Esophagus squamous epithelium (tissue), 5 donors: ENCODE data around the gene NOL4L. TPM values are rescaled to one million over a fixed set of nuclear protein-coding genes. Genes with fewer than 3 reads are reported as not detected.

ENCODE experiments used
- DNase-seq: peaks from one replicate; lab custom pipeline; 2025; lab: John Stamatoyannopoulos, UW
- H3K27ac ChIP-seq, 4 donors: fragments of 200-600 bp; sonication (generic); one replicate each; pipeline ENCODE4 v1.5.1; 2016 to 2019; ENCODE audit warnings: mild to moderate bottlenecking in 1 of 4
- H3K27me3 ChIP-seq, 4 donors: fragments of 200-600 bp; sonication (generic); 1 replicate in 3 of 4; 2 replicates in 1 of 4; pipeline versions ENCODE4 v1.5.1 to v1.6.0; 2017 to 2021; ENCODE audit warnings: antibody characterized with exemption in 1 of 4
- H3K36me3 ChIP-seq, 3 donors: fragments of 200-600 bp; sonication (generic); one replicate each; pipeline ENCODE4 v1.5.1; 2016 to 2019
- H3K4me1 ChIP-seq, 3 donors: fragments of 200-600 bp; sonication (generic); one replicate each; pipeline ENCODE4 v1.5.1; 2017 to 2019
- H3K4me3 ChIP-seq, 4 donors: fragments of 200-600 bp; sonication (generic); 1 replicate in 3 of 4; 2 replicates in 1 of 4; pipeline ENCODE4 v1.5.1; 2016 to 2019; ENCODE audit warnings: mild to moderate bottlenecking in 2 of 4, moderate library complexity in 1 of 4
- H3K9me3 ChIP-seq, 3 donors: fragments of 200-600 bp; sonication (generic); one replicate each; pipeline ENCODE4 v1.5.1; 2016 to 2019
- POLR2A ChIP-seq, 4 donors: fragments of 450-650 bp; IDR thresholded peaks; one replicate each; pipeline ENCODE4 v1.6.1; 2017; ENCODE audit warnings: antibody characterized with exemption in 4 of 4, mild to moderate bottlenecking in 4 of 4, moderate library complexity in 3 of 4
- WGBS, 2 donors: methylation state at CpG; one replicate each; pipeline ENCODE4 v1.1.5; 2018; 5-methylcytosine and 5-hydroxymethylcytosine counted together
- intact Hi-C: fragments of 100-400 bp; cut with DNase I; formaldehyde crosslinking; loops from one replicate; pipeline ENCODE4 v1.15.0; 2022
- total RNA-seq, 4 donors: library from RNA; depleted of rRNA; stranded (reverse); fragments of >200 nt; gene quantifications; one replicate each; pipeline ENCODE4 v1.1.0, GENCODE V29; 2016
- TF ChIP-seq, protein P1 (sequence below), 6 experiments: fragments of 450-650 bp in 4 of 6; fragments of 200-600 bp in 2 of 6; sonication (generic) in 2 of 6; IDR thresholded peaks; one replicate each; pipeline ENCODE4 v1.5.1; 2016 to 2019; ENCODE audit warnings: antibody characterized with exemption in 6 of 6, mild to moderate bottlenecking in 4 of 6, moderate library complexity in 4 of 6
- donor health status: DM: yes; HTN: yes; CAD: no.

The NOL4L gene
- total RNA-seq, 4 donors from 2014 or later = 1.5 to 5.1 (median 3.0) TPM

DNA sequence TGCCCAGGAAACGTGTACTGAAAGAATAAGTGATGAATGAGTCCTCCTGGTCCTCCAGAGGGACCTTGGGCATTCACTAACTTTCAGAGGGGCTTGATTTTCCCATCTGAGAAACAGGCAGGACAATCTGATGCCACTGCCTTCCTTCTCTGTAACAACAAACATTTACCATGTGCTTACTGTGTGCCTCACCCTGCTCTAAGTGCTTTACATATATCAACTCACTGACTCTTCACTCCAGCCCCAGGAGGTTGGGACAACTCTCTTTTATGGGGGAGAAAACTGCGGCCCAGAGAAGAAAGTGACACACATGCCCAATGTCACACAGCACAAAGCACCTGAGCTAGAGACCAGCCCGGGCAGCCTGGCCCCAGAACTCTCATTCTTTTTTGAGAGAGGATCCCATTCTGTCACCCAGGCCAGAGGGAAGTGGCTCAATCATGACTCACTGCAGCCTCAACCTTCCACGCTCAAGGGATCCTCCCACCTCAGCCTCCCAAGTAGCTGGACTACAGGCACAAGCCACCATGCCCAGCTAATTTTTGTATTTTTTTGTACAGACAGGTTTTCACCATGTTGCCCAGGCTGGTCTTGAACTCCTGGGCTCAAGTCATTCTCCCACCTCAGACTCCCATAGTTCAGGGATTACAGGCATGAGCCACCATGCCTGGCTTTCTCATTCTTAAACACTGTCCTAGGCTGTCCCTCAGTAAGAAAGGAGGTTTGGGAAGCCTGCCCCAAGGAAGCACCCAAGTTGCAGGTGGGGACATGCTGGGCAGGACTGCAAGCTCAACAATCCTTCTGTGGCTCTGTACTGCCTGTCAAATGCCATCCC, 38.0 kb downstream of the NOL4L start:
- intact Hi-C loops = no loop called here
- H3K27ac ChIP-seq = no peak overlapping the region
- DNase-seq = no peak
- no peaks in the 10 kb centered on the region for H3K27me3 ChIP-seq
- no peaks in the 10 kb centered on the region for H3K36me3 ChIP-seq
- H3K4me3 ChIP-seq = no peak overlapping the region
- H3K9me3 ChIP-seq = no peaks in the 10 kb centered on the region
- 58 to 64% methylated on average over 3 to 4 of the region's 4 CpGs for WGBS, 2 donors
- TF ChIP-seq, protein P1, sequence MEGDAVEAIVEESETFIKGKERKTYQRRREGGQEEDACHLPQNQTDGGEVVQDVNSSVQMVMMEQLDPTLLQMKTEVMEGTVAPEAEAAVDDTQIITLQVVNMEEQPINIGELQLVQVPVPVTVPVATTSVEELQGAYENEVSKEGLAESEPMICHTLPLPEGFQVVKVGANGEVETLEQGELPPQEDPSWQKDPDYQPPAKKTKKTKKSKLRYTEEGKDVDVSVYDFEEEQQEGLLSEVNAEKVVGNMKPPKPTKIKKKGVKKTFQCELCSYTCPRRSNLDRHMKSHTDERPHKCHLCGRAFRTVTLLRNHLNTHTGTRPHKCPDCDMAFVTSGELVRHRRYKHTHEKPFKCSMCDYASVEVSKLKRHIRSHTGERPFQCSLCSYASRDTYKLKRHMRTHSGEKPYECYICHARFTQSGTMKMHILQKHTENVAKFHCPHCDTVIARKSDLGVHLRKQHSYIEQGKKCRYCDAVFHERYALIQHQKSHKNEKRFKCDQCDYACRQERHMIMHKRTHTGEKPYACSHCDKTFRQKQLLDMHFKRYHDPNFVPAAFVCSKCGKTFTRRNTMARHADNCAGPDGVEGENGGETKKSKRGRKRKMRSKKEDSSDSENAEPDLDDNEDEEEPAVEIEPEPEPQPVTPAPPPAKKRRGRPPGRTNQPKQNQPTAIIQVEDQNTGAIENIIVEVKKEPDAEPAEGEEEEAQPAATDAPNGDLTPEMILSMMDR (IDR thresholded peaks at IDR 0.05) = no peak
- no peak for TF ChIP-seq POLR2A (IDR thresholded peaks at IDR 0.05)
- H3K4me1 ChIP-seq = no peaks in the 10 kb centered on the region

GRCh38 chr20:32544893-32545840, 40.0 kb downstream of the NOL4L start:
- Histone ChIP-seq H3K27ac (no peak overlapping the region), H3K9me3 (no peaks in the 10 kb centered on the region), H3K4me1 (peaks cover 0 to 5% (median 0%) of the 10 kb centered on the region in 3 donors), H3K36me3 (no peaks in the 10 kb centered on the region), H3K27me3 (peaks cover 0 to 6% (median 0%) of the 10 kb centered on the region in 4 donors), H3K4me3 (no peak overlapping the region)
- WGBS, 2 donors = 69 to 74% methylated on average over 7 to 12 of the region's 13 CpGs
- intact Hi-C loops = no loop called here
- TF ChIP-seq POLR2A (IDR thresholded peaks at IDR 0.05) = no peak
- TF ChIP-seq, protein P1 (IDR thresholded peaks at IDR 0.05) = no peak
- no peak for DNase-seq

DNA sequence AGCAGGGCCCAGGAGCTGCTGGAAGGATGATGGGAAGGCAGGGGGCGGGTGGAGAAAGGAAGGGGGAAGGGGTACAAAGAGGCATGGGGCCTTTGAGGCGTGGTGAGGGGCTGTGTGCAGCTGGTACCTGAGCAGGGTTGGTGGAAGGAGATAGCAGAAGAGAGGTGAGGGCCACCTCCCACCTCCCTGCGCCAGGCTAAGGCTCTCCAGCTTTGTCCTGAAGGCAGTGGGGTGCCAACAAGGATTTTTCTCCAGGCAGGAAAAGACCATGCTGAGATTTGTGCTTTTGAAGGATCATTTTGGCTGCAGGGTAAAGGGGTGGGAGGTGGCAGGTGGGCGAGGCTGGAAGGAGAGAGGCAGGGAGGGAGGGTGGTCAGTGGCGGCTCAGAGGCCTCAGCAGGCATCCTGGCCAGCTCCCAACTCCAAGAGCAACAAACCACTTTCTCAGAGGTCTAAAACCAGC, 40.8 kb downstream of the NOL4L start:
- H3K4me1 ChIP-seq = peaks cover 0 to 13% (median under 1%) of the 10 kb centered on the region in 3 donors
- intact Hi-C loops = no loop called here
- no peak for DNase-seq
- whole genome bisulfite sequencing, 2 donors = 73 to 83% methylated on average over 5 of the region's 5 CpGs
- peaks cover 0 to 11% (median 0%) of the 10 kb centered on the region in 4 donors for H3K27me3 ChIP-seq
- H3K27ac ChIP-seq = no peak overlapping the region
- H3K4me3 ChIP-seq = no peak overlapping the region
- no peaks in the 10 kb centered on the region for H3K36me3 ChIP-seq
- TF ChIP-seq, protein P1 (IDR thresholded peaks at IDR 0.05) = no peak
- no peak for TF ChIP-seq POLR2A (IDR thresholded peaks at IDR 0.05)
- H3K9me3 ChIP-seq = no peaks in the 10 kb centered on the region

DNA sequence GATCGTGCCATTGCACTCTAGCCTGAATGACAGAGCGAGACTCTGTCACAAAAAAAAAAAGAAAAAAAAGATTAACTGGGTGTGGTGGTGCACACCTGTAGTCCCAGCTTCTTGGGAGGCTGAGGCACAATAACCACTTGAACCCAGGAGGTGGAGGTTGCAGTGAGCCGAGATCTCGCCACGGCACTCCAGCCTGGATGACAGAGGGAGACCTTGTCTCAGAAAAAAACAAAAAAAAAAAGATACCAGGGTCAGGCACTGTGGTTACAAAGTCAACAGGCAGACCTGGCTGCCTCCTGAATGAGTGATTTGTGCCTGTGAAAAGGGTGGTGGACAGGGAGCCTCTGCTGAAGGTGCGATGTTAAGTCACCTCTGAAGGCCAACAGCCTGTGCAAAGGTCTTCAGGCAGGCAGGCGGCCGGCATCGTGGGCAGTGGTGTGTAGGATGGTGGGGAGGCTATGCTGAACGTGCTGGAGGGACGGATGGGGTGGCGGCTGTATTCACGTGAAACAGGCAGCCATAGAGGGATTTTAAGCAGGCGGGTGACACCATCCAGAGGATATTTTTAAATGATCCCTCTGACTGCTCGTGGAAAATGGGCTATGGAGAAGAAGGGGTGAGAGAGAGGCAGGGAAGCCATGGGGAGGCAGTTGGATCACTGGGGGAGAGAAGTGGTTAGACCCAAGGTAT, 41.4 kb downstream of the NOL4L start:
- intact Hi-C loops = no loop called here
- DNase-seq = no peak
- Histone ChIP-seq H3K4me1 (peaks cover 5 to 19% (median 6%) of the 10 kb centered on the region in 3 donors), H3K36me3 (no peaks in the 10 kb centered on the region), H3K27me3 (peaks cover 0 to 15% (median 0%) of the 10 kb centered on the region in 4 donors), H3K9me3 (no peaks in the 10 kb centered on the region), H3K27ac (no peak overlapping the region), H3K4me3 (no peak overlapping the region)
- no peak for TF ChIP-seq POLR2A (IDR thresholded peaks at IDR 0.05)
- WGBS, 2 donors = 86 to 88% methylated on average over 15 of the region's 15 CpGs

DNA sequence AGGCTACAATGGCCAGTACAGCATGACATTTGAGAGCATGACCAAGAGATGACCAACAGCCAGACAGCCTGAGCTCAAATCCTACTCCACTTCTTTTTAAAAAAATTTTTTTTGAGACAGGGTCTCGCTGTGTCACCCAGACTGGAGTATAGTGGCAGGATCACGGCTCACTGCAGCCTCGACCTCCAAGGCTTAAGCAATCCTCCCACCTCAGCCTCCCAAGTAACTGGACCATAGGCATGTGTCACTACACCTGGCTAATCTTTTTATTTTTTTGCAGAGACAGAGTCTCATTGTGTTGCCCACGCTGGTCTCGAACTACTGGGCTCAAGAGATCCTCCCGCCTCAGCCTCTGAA, 42.9 kb downstream of the NOL4L start:
- Histone ChIP-seq H3K36me3 (no peaks in the 10 kb centered on the region), H3K4me1 (peaks cover 18 to 34% (median 20%) of the 10 kb centered on the region in 3 donors), H3K9me3 (no peaks in the 10 kb centered on the region), H3K27ac (no peak overlapping the region), H3K27me3 (peaks cover 0 to 29% (median 0%) of the 10 kb centered on the region in 4 donors), H3K4me3 (no peak overlapping the region)
- no peak for TF ChIP-seq POLR2A (IDR thresholded peaks at IDR 0.05)
- TF ChIP-seq, protein P1 (IDR thresholded peaks at IDR 0.05) = no peak
- WGBS, 2 donors = 78 to 82% methylated on average over 6 of the region's 6 CpGs
- intact Hi-C loops = no loop called here
- no peak for DNase-seq
